Neural progenitor cell (in vitro differentiated cells): ENCODE measurements around the gene SAMD15.

Experiments used
- EZH2 ChIP-seq: fragments of 200-600 bp; sonication (generic); IDR thresholded peaks from 2 replicates; pipeline ENCODE4 v1.6.1; 2017; ENCODE audit warnings: antibody characterized with exemption, mild to moderate bottlenecking, moderate library complexity
- EZH2phosphoT487 ChIP-seq: fragments of 200-600 bp; sonication (generic); IDR thresholded peaks from 2 replicates; pipeline ENCODE4 v1.6.1; 2017; ENCODE audit warnings: antibody characterized with exemption

- no peak for TF ChIP-seq EZH2
- TF ChIP-seq EZH2phosphoT487 = no peak
These were observed 32.0 kb downstream of the SAMD15 start for GRCh38 chr14:77409131-77409533.
